ENCODE data around the gene HLA-DRB5. TPM values are rescaled to one million over a fixed set of nuclear protein-coding genes. Genes with fewer than 3 reads are reported as not detected.
"Not testable (repeated sequence)": the region's sequence is repeated elsewhere in the genome, so short reads cannot be mapped to it uniquely, and the experiment has no call there.

HLA-DRB5 gene
- not detected in 2 replicates for total RNA-seq
- long read RNA-seq, partial matches to known transcripts, result 1 of 1 reads
- long read RNA-seq, other reads (novel, unspliced or antisense), result 0 of 1 reads

GRCh38 chr6:32529697-32530430, at the start of gene HLA-DRB5:
Gene HLA-DRB5, minus strand, starts transcription at chr6:32530287. Its CDS starts 63 bp downstream, at chr6:32530224.
- peaks cover 29% of the 10 kb centered on the region for H3K27me3 Mint-ChIP-seq (ENCODE audit: low read depth)
- no peaks in the 10 kb centered on the region for H3K4me1 Mint-ChIP-seq
- no peak within 1 kb of the TSS for H3K4me3 Mint-ChIP-seq
- no peak for TF ChIP-seq CTCF (conservative IDR thresholded peaks at IDR 0.05)
- DNase-seq (ENCODE audit: low read depth, low spot score), result no peak
- no peak within 1 kb of the TSS for H3K27ac Mint-ChIP-seq (ENCODE audit: unreplicated experiment)
- no peaks in the 10 kb centered on the region for H3K9me3 Mint-ChIP-seq
- no peaks in the 10 kb centered on the region for H3K36me3 Mint-ChIP-seq (ENCODE audit: low read depth)

DNA sequence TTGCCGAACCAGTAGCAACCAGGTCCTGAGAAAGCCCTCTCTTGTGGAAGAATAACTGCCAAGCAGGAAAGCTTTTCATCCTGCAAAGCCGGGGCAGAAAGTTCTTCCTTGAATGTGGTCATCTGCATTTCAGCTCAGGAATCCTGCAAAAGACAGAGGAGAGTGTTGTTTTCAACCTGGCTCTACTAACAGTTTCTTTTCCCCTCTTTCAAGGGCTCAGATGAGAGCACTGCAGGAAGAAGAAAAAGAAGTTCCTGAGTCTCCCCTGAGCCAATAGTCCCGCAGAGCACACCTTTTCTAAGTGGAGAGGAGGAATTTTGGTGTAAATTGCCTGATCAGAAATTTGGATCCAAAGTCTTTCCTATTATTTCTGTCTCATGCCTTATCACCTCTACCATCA, 48.9 kb upstream of the HLA-DRB5 start:
- no peak for DNase-seq (ENCODE audit: low read depth, low spot score)
- Mint-ChIP-seq H3K27me3 (ENCODE audit: low read depth) (peaks cover 24% of the 10 kb centered on the region), H3K4me1 (peaks cover 5% of the 10 kb centered on the region), H3K9me3 (peaks cover 2% of the 10 kb centered on the region), H3K4me3 (no peak overlapping the region), H3K27ac (ENCODE audit: unreplicated experiment) (no peak overlapping the region), H3K36me3 (ENCODE audit: low read depth) (no peaks in the 10 kb centered on the region)
- TF ChIP-seq CTCF (conservative IDR thresholded peaks at IDR 0.05), result no peak

- not testable (repeated sequence) for H3K4me1 Mint-ChIP-seq; H3K9me3 Mint-ChIP-seq; DNase-seq (ENCODE audit: low read depth, low spot score); H3K4me3 Mint-ChIP-seq; H3K27ac Mint-ChIP-seq (ENCODE audit: unreplicated experiment); H3K36me3 Mint-ChIP-seq (ENCODE audit: low read depth)
- H3K27me3 Mint-ChIP-seq (ENCODE audit: low read depth), result peaks cover 18% of the 10 kb centered on the region
Observed at GRCh38 chr6:32577493-32577892, 47.4 kb upstream of the HLA-DRB5 start.

- no peak overlapping the region for H3K27ac Mint-ChIP-seq (ENCODE audit: unreplicated experiment)
- no peak for TF ChIP-seq CTCF (conservative IDR thresholded peaks at IDR 0.05)
- H3K9me3 Mint-ChIP-seq, result peaks cover 2% of the 10 kb centered on the region
- H3K4me1 Mint-ChIP-seq, result no peaks in the 10 kb centered on the region
- H3K27me3 Mint-ChIP-seq (ENCODE audit: low read depth), result peaks cover 13% of the 10 kb centered on the region
- no peak overlapping the region for H3K4me3 Mint-ChIP-seq
- DNase-seq (ENCODE audit: low read depth, low spot score), result no peak
- H3K36me3 Mint-ChIP-seq (ENCODE audit: low read depth), result no peaks in the 10 kb centered on the region
Observed at GRCh38 chr6:32576250-32576649, 46.2 kb upstream of the HLA-DRB5 start.

DNA sequence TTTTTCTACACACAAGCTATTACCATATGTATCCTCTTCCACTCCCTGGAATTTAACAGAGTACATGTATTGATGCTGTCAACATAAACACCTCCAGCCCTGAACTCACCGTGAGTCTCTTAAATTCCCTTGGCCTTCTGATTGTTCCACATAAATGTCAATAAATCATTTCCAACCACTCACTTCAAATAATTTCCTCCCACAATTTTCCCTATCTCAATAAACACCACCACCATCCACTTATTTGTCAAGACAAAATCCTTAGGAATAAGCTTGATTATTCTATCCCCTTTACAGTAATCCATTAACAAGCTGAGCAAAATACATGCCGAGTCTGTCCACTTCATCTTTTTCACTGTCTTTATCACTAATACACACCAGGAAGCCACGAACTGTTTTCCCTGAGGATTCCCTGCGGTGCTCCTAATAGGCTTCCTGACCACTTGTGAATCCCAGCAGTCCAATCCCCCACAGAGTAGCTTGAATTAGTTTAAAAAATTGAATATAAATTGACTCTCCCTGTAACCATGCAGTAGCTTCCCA, 40.3 kb upstream of the HLA-DRB5 start:
- no peak for DNase-seq (ENCODE audit: low read depth, low spot score)
- Mint-ChIP-seq H3K36me3 (ENCODE audit: low read depth) (no peaks in the 10 kb centered on the region), H3K27ac (ENCODE audit: unreplicated experiment) (no peak overlapping the region), H3K9me3 (peaks cover 4% of the 10 kb centered on the region), H3K4me3 (no peak overlapping the region), H3K27me3 (ENCODE audit: low read depth) (peaks cover 19% of the 10 kb centered on the region), H3K4me1 (peaks cover 4% of the 10 kb centered on the region)
- TF ChIP-seq CTCF (conservative IDR thresholded peaks at IDR 0.05), result no peak

GRCh38 chr6:32568561-32568960, 38.5 kb upstream of the HLA-DRB5 start:
- H3K27me3 Mint-ChIP-seq (ENCODE audit: low read depth), result peaks cover 27% of the 10 kb centered on the region
- TF ChIP-seq CTCF (conservative IDR thresholded peaks at IDR 0.05), result no peak
- H3K4me1 Mint-ChIP-seq, result peaks cover 4% of the 10 kb centered on the region
- no peak overlapping the region for H3K4me3 Mint-ChIP-seq
- H3K27ac Mint-ChIP-seq (ENCODE audit: unreplicated experiment), result no peak overlapping the region
- H3K36me3 Mint-ChIP-seq (ENCODE audit: low read depth), result no peaks in the 10 kb centered on the region
- DNase-seq (ENCODE audit: low read depth, low spot score), result no peak
- peaks cover 4% of the 10 kb centered on the region for H3K9me3 Mint-ChIP-seq
